Upper lobe of left lung (tissue), 4 donors: Measurements from ENCODE around the gene BAHD1.

ENCODE experiments used
- EP300 ChIP-seq, 4 donors: sonication (generic); formaldehyde crosslinking; IDR thresholded peaks; one replicate each; pipeline ENCODE4 v1.5.1; 2017; ENCODE audit warnings: antibody characterized with exemption in 4 of 4, control low read depth in 2 of 4
- POLR2A ChIP-seq, 4 donors: fragments of 450-650 bp; IDR thresholded peaks; one replicate each; pipeline ENCODE4 v1.5.1; 2016 to 2017; ENCODE audit warnings: antibody characterized with exemption in 4 of 4, mild to moderate bottlenecking in 2 of 4
- POLR2AphosphoS5 ChIP-seq, 2 donors: sonication (generic); formaldehyde crosslinking; IDR thresholded peaks; one replicate each; pipeline ENCODE4 v1.5.1; 2017; ENCODE audit warnings: antibody characterized with exemption in 2 of 2
- TF ChIP-seq, protein P1 (sequence below), 6 experiments: fragments of 450-650 bp in 4 of 6; fragments of 200-600 bp in 2 of 6; sonication (generic) in 2 of 6; IDR thresholded peaks; one replicate each; pipeline ENCODE4 v1.5.1; 2016 to 2019; ENCODE audit warnings: antibody characterized with exemption in 6 of 6

DNA sequence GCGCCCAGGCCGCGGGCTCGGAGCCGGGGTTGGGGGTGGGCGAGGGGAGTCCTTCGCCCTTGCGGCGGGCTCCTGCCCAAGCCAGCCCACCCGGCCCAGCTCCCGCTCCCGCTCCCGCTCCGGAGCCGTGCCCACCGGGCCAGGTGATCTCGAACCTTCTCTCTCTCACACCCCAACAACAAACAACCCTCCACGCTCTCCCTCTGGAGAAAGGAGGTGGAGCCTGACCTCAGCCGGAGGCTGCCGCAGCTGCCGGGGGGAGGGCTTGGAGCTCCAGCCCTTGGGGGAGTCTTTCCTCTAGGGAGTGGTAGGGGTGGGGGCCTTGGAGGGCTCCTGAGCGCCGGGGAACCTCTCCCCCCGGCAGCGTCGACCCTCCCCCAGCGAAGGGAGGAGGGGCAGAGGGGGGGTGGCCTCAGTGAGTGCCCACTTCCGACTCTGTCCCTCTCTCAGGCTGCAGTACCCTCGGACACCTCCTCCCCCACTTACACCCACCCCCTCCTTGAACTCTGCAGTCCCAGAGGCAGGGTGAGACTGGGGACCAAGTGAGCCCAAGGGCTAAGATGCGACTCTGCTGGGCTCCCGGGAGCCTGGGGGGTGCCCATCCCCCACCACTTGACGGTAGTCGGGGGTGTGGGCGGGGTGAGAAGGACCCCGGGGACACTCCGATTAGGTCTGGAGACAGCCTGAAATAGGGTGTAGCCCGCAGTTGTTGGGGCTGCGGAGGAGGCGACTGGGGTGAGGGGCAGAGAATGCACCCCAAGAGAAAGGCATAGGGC, 4.4 kb upstream of the BAHD1 start:
- TF ChIP-seq POLR2A (IDR thresholded peaks at IDR 0.05) (no peak), EP300 (IDR thresholded peaks at IDR 0.05) (no peak), POLR2AphosphoS5 (IDR thresholded peaks at IDR 0.05) (no peak)
- TF ChIP-seq, protein P1, sequence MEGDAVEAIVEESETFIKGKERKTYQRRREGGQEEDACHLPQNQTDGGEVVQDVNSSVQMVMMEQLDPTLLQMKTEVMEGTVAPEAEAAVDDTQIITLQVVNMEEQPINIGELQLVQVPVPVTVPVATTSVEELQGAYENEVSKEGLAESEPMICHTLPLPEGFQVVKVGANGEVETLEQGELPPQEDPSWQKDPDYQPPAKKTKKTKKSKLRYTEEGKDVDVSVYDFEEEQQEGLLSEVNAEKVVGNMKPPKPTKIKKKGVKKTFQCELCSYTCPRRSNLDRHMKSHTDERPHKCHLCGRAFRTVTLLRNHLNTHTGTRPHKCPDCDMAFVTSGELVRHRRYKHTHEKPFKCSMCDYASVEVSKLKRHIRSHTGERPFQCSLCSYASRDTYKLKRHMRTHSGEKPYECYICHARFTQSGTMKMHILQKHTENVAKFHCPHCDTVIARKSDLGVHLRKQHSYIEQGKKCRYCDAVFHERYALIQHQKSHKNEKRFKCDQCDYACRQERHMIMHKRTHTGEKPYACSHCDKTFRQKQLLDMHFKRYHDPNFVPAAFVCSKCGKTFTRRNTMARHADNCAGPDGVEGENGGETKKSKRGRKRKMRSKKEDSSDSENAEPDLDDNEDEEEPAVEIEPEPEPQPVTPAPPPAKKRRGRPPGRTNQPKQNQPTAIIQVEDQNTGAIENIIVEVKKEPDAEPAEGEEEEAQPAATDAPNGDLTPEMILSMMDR (IDR thresholded peaks at IDR 0.05): no peak
